Spinal cord (tissue), 10 donors: Measurements from ENCODE around the gene GATD1. TPM values are rescaled to one million over a fixed set of nuclear protein-coding genes. Genes with fewer than 3 reads are reported as not detected.

Experiments
- DNase-seq, 6 donors: peaks; one replicate each; pipeline versions ENCODE4 v3.0.0 to v3.0.0-alpha.2; 2013 to 2015; ENCODE audit warnings: low spot score in 6 of 6, low read depth in 4 of 6
- H3K27ac ChIP-seq: one replicate; pipeline ENCODE4 v1.5.1; 2013; ENCODE audit warnings: low read depth, low read length, control low read depth
- H3K27me3 ChIP-seq: one replicate; pipeline ENCODE4 v1.6.1; 2013; ENCODE audit warnings: low read length; ENCODE audit not compliant: control insufficient read depth, insufficient read depth
- H3K36me3 ChIP-seq: one replicate; pipeline ENCODE4 v1.6.1; 2013; ENCODE audit warnings: low read length; ENCODE audit not compliant: control insufficient read depth, insufficient read depth
- H3K4me1 ChIP-seq: one replicate; pipeline ENCODE4 v1.6.1; 2013; ENCODE audit warnings: low read length; ENCODE audit not compliant: control insufficient read depth, insufficient read depth
- H3K4me3 ChIP-seq: one replicate; pipeline ENCODE4 v1.5.1; 2013; ENCODE audit warnings: low read depth, low read length, control low read depth
- H3K9me3 ChIP-seq: one replicate; pipeline ENCODE4 v1.6.1; 2013; ENCODE audit warnings: low read length; ENCODE audit not compliant: control insufficient read depth, insufficient read depth
- WGBS: methylation state at CpG from one replicate; pipeline ENCODE4 v1.1.5; 2013; ENCODE audit warnings: missing lambda C conversion rate; ENCODE audit not compliant: insufficient coverage; 5-methylcytosine and 5-hydroxymethylcytosine counted together
- polyA plus RNA-seq, 2 donors: library from polyadenylated mRNA; unstranded; fragments of 120-200 nt; gene quantifications; one replicate each; pipeline ENCODE4 v1.2.1, GENCODE V29; 2013; ENCODE audit not compliant: insufficient read length in 2 of 2
- total RNA-seq, 2 donors: library from RNA; depleted of rRNA in 1 of 2; stranded (reverse); fragments of 120-200 nt in 1 of 2; fragments of >200 nt in 1 of 2; gene quantifications; one replicate each; pipeline versions ENCODE4 v1.2.3 to v1.2.4, GENCODE V29; 2013 to 2014
- donor health status: healthy.

The GATD1 gene
- total and polyA plus RNA-seq, 4 donors: 22.8 to 133 (median 70.9) TPM

DNA sequence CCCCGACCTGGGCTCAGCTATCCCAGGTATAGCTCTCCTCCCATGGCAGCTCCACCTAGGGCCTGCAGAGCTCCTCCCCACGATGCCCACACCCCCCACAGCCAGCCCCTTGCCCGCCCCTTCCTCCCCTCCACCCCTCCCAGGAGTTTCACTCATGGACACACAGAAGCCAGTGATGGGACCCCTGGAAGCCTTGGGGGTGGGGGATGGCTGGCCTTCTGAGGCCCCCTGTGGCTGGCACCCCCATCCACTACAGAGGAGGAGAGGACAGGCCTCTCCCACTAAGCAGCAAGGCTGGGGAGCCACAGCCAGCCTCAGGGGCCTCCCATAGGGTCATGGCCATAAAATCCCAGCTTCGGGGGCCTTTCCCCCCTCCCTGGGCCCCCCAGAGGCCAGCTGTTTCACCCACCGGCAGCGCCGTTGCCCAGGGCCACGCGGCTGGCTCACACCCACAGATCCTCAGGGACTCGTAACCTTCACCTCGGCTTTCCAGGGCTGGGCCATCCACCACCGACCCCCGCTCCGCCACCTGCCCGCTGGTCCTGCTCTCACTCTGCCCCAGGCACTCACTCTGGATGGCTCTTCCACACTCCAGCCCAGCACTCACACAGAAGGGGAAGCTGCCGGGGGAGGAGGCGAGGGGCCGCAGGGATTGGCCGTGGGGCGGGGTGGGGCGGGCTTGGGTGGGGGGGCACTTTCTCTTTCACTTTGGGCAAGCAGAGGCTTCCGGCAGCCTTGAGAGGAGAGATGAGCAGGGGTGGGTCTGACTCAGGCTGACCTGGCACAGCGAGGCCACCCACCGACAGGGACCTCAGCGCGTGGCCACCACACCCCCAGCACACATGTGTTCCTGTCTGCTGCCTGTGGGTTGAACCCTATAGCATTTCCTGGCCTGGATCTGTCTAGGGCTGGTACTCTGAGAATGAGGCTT is 18.6 kb upstream of the GATD1 start:
- H3K27ac ChIP-seq: peak overlapping the region; percentile 96
- 13% methylated on average over 14 of the region's 26 CpGs for WGBS
- no peaks in the 10 kb centered on the region for H3K27me3 ChIP-seq
- H3K36me3 ChIP-seq: peaks cover 71% of the 10 kb centered on the region
- peaks cover 45% of the 10 kb centered on the region for H3K4me1 ChIP-seq
- DNase-seq: peak in 2 of 6 donors; percentile 28 to 72
- H3K9me3 ChIP-seq: no peaks in the 10 kb centered on the region
- H3K4me3 ChIP-seq: peak overlapping the region; percentile 86

DNA sequence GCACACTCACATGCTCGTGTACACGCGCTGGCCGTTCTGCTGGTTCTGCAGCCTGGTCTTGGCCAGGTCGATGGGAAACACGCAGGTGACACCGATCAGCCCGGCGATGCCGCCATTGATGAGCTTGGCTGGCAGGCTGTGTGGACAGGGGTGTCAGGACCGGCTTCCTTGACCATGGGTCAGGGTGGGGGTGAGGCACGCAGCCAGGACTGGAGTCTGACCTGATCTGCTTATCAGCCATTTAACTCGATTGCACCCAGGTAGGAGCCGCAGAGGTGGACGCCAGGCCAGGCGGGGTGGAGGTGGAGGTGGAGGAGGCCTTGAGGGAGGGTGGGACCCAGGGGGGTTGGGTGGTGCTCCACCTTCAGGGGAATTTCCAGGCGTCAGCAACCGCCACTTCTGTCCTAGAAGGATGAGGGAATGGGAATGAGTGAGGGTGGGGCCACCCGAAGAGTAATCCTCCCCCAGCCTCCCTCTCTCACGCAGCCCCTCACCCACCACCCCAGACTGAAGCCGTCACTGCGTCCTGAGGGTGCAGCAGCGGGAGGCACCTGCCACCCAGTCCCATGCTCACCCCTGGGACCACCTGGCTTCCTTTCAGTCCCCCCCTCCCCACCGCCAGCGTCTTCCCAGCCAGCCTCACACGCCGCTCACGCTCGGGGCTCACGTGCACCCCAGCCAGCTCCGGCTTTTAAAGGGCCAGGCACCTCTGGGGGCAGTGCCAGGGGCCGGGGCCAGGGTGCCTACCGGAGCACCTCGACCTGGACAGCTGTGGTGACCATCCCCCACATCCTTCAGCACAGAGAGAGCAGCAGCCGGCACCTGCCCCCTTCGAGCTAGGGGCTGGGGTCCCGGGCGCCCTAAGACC is 17.7 kb upstream of the GATD1 start:
- peak overlapping the region; percentile 71 for H3K27ac ChIP-seq
- H3K4me3 ChIP-seq: no peak overlapping the region
- H3K36me3 ChIP-seq: peaks cover 66% of the 10 kb centered on the region
- 76% methylated on average over 25 of the region's 38 CpGs for WGBS
- DNase-seq: no peak
- peaks cover 54% of the 10 kb centered on the region for H3K4me1 ChIP-seq
- no peaks in the 10 kb centered on the region for H3K27me3 ChIP-seq
- H3K9me3 ChIP-seq: no peaks in the 10 kb centered on the region

DNA sequence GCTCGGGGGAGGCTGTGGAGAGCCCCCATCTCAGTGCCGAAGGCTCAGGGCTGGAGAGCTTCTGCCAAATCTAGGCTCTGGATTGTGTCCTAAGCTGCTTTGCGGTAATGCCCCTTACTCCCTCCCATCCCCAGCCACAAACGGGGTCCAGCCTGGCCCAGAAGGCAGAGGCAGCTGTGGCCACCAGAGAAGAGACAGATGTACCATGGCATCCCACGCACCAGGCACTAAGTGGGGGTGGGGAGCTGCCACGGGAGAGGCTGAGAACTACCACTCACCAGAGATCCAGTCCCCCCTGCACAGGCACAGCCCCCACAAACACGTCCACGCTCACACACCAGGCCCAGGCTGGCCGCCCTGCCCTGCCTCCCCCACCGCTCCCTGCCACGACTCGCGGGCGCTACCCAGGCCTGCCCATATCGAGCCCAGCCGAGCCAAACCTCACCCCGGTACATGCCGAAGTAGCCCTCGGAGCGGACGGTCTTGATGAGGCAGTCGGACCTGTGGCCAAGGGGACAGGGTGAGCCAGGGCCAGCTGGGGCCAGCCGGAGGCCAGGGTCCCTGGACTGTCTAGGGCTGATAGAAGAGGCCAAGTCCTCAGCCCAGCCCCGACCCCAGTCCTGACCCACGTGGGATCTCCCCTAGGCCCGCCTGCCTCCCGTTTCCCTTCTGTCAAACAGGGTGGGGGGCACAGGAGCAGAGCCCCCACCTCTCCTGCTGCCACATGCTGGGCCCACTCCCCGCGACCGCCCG is 16.9 kb upstream of the GATD1 start:
- no peak for DNase-seq
- 91% methylated on average over 27 of the region's 31 CpGs for WGBS
- H3K27me3 ChIP-seq: peaks cover 3% of the 10 kb centered on the region
- no peak overlapping the region for H3K4me3 ChIP-seq
- H3K4me1 ChIP-seq: peaks cover 61% of the 10 kb centered on the region
- no peak overlapping the region for H3K27ac ChIP-seq
- no peaks in the 10 kb centered on the region for H3K9me3 ChIP-seq
- peaks cover 60% of the 10 kb centered on the region for H3K36me3 ChIP-seq

DNA sequence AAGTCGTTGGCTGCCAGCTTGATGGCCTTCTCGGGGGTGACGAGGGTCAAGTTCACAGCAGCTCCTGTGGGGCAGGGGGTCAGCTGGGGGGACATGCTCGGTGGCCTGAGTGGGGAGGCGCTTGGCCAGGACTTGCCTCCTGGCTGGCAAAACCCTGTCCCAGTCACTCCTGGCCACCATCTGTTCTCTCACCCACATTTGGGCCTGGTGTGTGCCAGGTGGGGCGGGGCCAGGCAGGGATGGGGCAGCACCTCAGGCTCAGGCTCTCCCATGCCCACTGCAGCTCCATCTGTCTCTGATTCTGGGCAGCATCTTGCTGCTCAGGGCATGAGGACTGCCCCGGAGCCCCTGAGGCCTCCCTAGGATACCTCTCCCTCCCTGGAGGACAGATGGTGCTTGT is 16.3 kb upstream of the GATD1 start:
- H3K36me3 ChIP-seq: peaks cover 61% of the 10 kb centered on the region
- WGBS: 77% methylated on average over 4 of the region's 7 CpGs
- no peaks in the 10 kb centered on the region for H3K9me3 ChIP-seq
- no peak for DNase-seq
- H3K27ac ChIP-seq: no peak overlapping the region
- H3K4me3 ChIP-seq: no peak overlapping the region
- H3K4me1 ChIP-seq: peaks cover 64% of the 10 kb centered on the region
- H3K27me3 ChIP-seq: peaks cover 3% of the 10 kb centered on the region

DNA sequence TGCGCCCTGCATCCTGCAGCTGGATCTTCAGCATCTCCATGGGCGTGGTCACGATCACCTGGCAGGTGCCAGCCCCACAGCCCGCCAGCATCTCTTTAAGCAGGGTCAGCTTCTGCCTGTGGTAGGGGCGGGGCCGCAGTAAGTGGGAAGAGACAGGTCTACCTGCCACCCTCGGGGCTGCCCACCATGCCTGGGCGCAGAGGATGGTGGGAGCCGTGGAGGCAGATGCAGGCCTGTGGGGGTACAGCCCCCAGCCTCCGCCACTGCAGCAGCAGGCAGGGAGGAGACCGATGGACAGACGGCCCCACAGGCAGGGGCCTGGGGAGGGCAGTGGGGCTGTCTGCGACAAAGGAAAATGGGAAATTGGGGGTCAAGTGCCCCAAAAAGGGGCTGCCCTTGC is 15.6 kb upstream of the GATD1 start:
- Histone ChIP-seq H3K27ac (no peak overlapping the region), H3K27me3 (peaks cover 3% of the 10 kb centered on the region), H3K9me3 (no peaks in the 10 kb centered on the region), H3K4me1 (peaks cover 67% of the 10 kb centered on the region), H3K4me3 (no peak overlapping the region), H3K36me3 (peaks cover 67% of the 10 kb centered on the region)
- DNase-seq: no peak
- 95% methylated on average over 11 of the region's 13 CpGs for WGBS

DNA sequence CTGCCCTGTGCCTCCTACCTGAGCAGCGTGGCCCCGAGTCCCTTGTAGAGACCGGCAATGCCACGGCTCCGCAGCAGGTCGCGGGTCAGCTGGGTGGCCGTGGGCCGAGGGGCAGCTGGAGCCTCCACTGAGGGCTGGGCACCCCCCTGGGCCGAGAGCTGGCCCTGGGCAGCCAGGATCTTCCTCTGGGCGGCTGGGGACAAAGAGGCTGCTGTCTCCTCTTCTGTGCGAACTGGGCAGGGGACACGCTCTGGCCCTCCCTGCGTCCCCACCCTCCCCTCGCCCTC is 15.2 kb upstream of the GATD1 start:
- H3K9me3 ChIP-seq: no peaks in the 10 kb centered on the region
- H3K27ac ChIP-seq: no peak overlapping the region
- peaks cover 3% of the 10 kb centered on the region for H3K27me3 ChIP-seq
- 89% methylated on average over 14 of the region's 15 CpGs for WGBS
- no peak for DNase-seq
- peaks cover 70% of the 10 kb centered on the region for H3K4me1 ChIP-seq
- H3K4me3 ChIP-seq: no peak overlapping the region
- peaks cover 71% of the 10 kb centered on the region for H3K36me3 ChIP-seq

DNA sequence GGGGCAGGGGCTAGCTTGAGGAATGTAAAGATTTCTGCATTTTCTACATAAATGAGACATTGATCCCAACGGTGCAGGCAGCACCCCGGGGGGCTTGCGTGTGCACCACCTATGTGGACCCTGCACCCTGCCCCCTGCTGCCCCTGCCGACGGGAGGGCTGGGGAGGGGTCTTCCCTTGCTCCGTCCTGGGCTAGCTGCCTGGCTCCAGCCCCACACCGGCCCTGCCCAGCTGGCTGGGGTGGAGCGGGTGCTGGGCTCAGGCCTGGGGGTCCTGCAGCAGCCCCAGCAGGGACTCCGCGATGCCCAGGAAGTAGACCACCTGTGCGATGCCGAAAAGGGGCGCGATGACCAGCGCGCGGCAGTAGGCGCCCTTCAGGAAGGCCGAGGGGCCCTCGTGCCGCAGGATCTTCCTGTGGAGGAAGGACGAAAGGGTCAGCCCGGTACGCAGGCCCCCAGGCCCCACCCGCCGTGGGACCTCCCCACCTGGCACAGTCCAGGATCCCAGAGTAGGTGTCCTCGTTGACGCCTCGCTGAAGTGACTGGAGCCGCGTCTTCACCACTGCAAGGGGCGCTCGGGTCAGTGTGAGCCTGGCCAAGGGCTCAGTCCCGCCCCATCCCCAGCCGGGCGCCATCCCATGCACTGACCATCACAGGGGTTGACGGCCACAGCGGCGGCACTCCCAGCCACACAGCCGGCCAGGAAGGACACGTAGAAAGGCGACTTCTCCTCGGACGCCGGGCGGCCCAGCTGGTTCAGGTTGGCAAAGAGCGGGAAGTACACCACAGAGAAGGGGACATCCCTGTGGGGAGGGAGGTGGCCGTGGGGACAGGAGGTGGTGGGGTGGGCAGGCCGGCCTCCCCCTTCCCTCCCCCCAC is 14.6 kb upstream of the GATD1 start:
- no peak overlapping the region for H3K4me3 ChIP-seq
- H3K9me3 ChIP-seq: no peaks in the 10 kb centered on the region
- H3K4me1 ChIP-seq: peaks cover 64% of the 10 kb centered on the region
- H3K27ac ChIP-seq: no peak overlapping the region
- H3K27me3 ChIP-seq: peaks cover 3% of the 10 kb centered on the region
- peaks cover 77% of the 10 kb centered on the region for H3K36me3 ChIP-seq
- DNase-seq: no peak
- WGBS: 90% methylated on average over 36 of the region's 49 CpGs

DNA sequence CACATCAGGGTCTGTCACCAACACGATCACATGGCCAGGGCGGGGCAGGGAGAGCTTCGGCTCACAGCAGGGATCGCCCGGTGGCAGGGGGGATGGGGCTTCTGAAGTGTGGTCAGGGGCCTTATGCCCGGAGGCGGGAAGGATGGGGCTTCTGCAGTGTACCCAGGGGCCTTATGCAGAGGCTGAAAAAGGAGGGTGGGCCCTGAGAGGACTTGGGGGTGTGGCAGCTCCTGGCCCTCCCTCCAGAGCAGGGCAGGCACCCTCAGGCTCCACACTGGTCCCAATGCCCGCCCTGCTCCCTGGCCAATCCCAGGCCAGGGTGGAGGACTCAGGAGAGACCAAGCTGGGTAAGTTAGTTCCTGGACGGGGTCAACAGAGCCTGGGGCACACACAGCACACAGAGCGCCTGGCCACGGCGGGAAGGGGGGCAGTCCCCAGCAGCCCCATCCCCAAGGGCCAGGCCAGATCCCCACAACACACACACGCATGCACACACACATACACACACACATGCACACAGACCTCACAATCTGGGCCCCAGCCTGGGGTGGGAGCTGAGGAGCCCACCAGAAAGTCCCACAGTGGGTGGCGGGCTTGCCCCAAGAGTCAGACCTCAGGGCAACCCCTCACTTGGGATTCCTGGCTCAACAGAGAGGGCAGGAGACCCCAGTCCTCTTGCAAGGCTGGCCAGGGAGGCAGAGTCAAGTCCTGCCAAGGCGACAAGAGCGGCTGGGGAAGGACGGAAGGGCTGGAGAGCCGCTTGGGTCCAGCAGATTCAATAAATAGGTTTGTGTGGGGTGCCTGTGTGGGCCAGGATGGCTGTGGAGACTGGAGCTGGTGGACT is 13.7 kb upstream of the GATD1 start:
- no peak for DNase-seq
- WGBS: 54% methylated on average over 18 of the region's 18 CpGs
- peaks cover 83% of the 10 kb centered on the region for H3K36me3 ChIP-seq
- no peak overlapping the region for H3K4me3 ChIP-seq
- peaks cover 3% of the 10 kb centered on the region for H3K27me3 ChIP-seq
- H3K9me3 ChIP-seq: no peaks in the 10 kb centered on the region
- peaks cover 55% of the 10 kb centered on the region for H3K4me1 ChIP-seq
- no peak overlapping the region for H3K27ac ChIP-seq
